Stimulated activated CD8-positive, alpha-beta memory T cell treated with anti-CD3 and anti-CD28 coated beads, Interleukin-4, amount 100 ng/mL, for 24 hours (primary cell): ENCODE measurements around the gene WNT4.

Experiments used
- DNase-seq: peaks from one replicate; pipeline ENCODE4 v3.0.0-alpha.2; 2020; ENCODE audit warnings: low read depth

Gene WNT4

GRCh38 chr1:22129501-22130117 is 13.3 kb downstream of the WNT4 start:
- DNase-seq: no peak

GRCh38 chr1:22128392-22128791 is 14.5 kb downstream of the WNT4 start:
- DNase-seq: no peak

- no peak for DNase-seq
Measured at GRCh38 chr1:22127731-22128130, 15.2 kb downstream of the WNT4 start.

- no peak for DNase-seq
Measured at GRCh38 chr1:22127248-22127647, 15.6 kb downstream of the WNT4 start.

GRCh38 chr1:22126531-22126930 is 16.4 kb downstream of the WNT4 start:
- no peak for DNase-seq

GRCh38 chr1:22124592-22125229 is 18.2 kb downstream of the WNT4 start:
- no peak for DNase-seq

GRCh38 chr1:22123901-22124404 is 18.9 kb downstream of the WNT4 start:
- no peak for DNase-seq

GRCh38 chr1:22123071-22123390 is 19.9 kb downstream of the WNT4 start:
- DNase-seq: no peak

GRCh38 chr1:22122273-22123070 is 20.4 kb downstream of the WNT4 start:
- DNase-seq: no peak

GRCh38 chr1:22121421-22121911 is 21.4 kb downstream of the WNT4 start:
- DNase-seq: no peak

- no peak for DNase-seq
Measured at GRCh38 chr1:22120469-22120790, 22.5 kb downstream of the WNT4 start.

- DNase-seq: no peak
Measured at GRCh38 chr1:22119626-22120468, 23.1 kb downstream of the WNT4 start.

- no peak for DNase-seq
Measured at GRCh38 chr1:22118291-22118992, 24.5 kb downstream of the WNT4 start.

GRCh38 chr1:22117851-22118250 is 25.0 kb downstream of the WNT4 start:
- no peak for DNase-seq

- no peak for DNase-seq
Measured at GRCh38 chr1:22117238-22117637, 25.7 kb downstream of the WNT4 start.

GRCh38 chr1:22115286-22115685 is 27.6 kb downstream of the WNT4 start:
- no peak for DNase-seq

GRCh38 chr1:22114083-22115012 is 28.5 kb downstream of the WNT4 start:
- DNase-seq: no peak

GRCh38 chr1:22112554-22112953 is 30.3 kb downstream of the WNT4 start:
- no peak for DNase-seq

- no peak for DNase-seq
Measured at GRCh38 chr1:22111620-22112019, 31.3 kb downstream of the WNT4 start.

GRCh38 chr1:22111115-22111514 is 31.8 kb downstream of the WNT4 start:
- DNase-seq: no peak

GRCh38 chr1:22110016-22110415 is 32.9 kb downstream of the WNT4 start:
- DNase-seq: no peak
